GM21825 (cell line): ENCODE results near the gene SH3BGRL2.

ENCODE experiments used
- ATAC-seq: cut with Tn5 transposase; IDR thresholded peaks from one replicate; pipeline ENCODE4 v1.9.1; 2021; ENCODE audit warnings: mild to moderate bottlenecking, moderate library complexity; ENCODE audit not compliant: unreplicated experiment

Gene SH3BGRL2

GRCh38 chr6:79694623-79695343 lies 63.7 kb downstream of the SH3BGRL2 start:
- ATAC-seq = no peak

- no peak for ATAC-seq
These were observed 66.3 kb downstream of the SH3BGRL2 start for GRCh38 chr6:79697430-79697829.

DNA sequence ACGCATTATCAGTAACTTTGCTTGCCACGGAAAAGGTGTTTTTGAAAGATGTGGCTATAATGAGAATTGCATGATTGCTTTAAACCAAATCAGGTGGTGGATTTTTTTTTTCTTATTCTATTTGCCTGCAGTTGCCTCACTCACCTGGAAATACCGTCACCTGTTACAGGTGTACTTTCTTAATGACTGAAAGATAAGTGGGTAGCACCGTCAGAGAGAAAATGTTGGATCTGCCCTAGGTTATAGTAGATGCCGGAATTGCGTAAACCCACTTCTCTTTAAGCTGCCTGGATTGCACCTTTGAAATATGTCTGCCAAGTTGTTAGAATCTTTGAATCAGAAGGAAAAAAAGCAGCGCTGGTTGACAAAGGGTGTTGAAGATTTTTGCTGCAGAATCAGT lies 68.5 kb downstream of the SH3BGRL2 start:
- no peak for ATAC-seq

GRCh38 chr6:79702691-79703090 lies 71.6 kb downstream of the SH3BGRL2 start:
- ATAC-seq = no peak

DNA sequence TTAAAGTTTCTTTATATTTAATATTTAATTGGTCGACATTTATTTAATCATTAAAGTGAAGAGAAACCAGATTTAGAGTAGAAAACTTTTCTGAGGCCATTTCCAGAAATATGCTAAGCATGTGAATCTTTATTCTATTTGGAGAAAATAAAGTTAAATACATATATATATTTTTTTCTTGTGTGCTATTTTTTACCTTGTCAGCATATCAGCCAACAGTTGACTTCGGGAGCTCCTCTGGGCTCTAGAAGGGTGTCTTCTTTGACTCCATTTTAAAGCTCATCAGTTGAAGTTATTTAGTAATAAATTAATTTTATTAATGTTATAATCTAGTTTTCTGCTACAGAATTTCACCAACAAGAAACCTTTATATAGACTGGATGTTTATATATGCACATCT lies 73.1 kb downstream of the SH3BGRL2 start:
- ATAC-seq = no peak

DNA sequence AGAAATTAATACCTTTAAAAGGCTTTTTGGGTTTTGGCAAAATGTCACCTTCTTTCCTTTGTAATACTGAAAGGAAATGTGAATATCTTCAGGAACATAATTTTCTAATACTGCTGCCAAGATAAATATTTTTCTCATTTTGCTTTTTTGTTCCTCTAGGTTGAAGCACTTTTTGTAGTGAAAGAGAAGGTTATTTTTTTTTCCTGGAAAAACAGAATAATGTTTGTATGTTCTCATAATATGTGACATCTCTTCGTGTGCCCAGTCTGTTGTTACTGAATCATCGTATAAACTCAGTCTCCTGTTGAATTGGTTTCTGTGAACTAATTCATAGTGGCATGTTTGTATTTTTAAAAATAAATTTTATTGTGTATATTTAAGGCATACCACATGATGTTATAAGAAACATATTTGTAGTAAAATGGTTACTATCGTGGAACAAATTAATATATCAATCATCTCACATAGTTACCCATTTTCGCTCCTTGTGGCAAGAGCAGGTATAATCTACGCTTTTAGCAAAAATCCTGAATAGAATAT lies 74.4 kb downstream of the SH3BGRL2 start:
- no peak for ATAC-seq

DNA sequence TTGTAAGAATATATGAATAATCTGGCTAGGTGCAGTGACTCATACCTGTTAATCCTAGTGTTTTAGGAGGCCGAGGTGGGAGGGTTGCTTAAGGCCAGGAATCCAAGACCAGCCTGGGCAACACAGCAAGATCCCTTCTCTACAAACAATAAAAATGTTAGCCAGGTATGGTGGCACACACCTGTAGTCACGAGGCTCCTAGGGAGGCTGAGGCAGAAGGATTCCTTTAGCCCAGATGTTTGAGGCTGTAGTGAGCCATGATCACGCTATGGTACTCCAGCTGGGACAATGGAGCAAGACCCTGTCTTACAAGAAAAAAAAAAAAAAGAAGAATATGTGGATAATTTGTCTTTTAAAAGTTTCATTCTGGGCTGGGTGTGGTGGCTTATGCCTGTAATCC lies 75.4 kb downstream of the SH3BGRL2 start:
- no peak for ATAC-seq

DNA sequence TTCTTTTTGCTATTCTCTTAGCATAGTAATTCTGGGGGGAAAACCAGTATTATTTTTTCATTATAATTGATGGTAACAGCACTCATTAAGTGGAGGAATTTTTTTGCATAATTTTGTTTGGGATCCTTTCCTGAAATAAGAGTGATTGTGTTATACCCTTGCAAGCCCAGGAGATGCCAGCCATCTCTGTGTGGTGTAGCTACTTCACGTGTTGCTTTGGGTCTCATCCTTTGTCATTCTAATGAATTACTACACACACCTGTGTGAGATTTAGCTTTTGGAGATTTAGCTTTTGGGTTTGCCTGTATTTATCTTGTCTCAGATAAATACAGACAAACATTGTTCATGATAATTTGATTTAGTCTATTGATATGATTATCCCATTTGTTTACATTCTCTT lies 76.5 kb downstream of the SH3BGRL2 start:
- no peak for ATAC-seq

GRCh38 chr6:79708095-79708791 lies 77.1 kb downstream of the SH3BGRL2 start:
- no peak for ATAC-seq

DNA sequence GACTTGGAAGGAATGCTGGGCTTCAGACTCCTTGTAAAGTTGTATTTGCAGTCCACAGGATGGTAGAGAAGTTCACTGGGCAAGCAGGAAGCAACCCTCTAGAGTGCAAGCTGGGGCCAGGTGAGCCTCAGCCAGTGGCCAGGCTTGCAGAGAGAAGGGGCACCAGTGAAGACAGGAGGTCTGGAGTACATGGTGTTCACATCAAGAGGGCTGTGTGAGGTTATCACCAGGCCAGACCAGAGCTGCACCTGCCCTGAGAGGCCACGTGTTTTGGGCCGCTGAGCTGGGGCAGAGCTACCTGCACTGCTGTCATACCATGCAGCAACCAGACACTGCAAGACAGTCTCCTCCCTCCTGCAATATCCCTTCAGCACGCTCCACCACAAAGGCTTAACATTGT lies 79.0 kb downstream of the SH3BGRL2 start:
- no peak for ATAC-seq

DNA sequence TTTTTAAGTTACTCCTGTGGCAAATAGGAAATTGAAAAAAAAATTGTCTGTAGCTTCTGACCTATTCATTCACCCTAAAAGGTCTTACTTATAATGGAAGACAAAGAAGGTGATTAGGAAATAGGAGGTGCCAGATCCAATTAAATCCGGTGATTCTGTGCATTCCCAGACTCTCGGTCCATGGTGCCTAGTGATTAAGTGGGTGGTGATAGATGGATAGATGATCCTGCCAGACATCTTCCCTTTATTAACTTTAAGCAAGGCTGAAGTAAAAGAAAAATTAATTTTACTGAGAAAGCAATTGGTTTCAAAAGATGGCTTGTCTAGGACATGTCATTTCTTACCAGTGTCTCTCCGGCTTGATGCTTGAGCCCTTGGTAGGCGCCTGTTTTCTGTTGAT lies 80.0 kb downstream of the SH3BGRL2 start:
- ATAC-seq = no peak

DNA sequence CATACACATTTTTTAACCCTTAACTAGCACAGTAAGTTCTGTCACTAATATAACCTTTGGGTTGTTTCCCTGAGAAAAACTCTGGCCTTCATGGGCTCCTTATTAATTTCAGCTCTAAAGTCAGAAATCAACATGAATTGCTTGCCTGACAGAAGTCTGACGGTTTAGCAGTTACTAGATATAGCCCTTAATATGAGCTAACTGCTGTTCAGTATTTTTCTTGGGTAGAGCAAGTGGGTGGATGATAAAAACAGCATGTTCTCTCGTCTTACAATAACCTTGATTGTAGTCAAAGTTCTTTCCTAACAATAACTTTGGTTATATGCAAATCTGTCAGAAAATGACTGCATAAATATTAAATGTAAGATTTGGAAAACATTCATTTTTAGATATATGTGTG lies 81.0 kb downstream of the SH3BGRL2 start:
- ATAC-seq = no peak

GRCh38 chr6:79712616-79713135 lies 81.5 kb downstream of the SH3BGRL2 start:
- no peak for ATAC-seq

- peak; percentile 70 for ATAC-seq
These were observed 82.7 kb downstream of the SH3BGRL2 start for GRCh38 chr6:79713701-79714322.

DNA sequence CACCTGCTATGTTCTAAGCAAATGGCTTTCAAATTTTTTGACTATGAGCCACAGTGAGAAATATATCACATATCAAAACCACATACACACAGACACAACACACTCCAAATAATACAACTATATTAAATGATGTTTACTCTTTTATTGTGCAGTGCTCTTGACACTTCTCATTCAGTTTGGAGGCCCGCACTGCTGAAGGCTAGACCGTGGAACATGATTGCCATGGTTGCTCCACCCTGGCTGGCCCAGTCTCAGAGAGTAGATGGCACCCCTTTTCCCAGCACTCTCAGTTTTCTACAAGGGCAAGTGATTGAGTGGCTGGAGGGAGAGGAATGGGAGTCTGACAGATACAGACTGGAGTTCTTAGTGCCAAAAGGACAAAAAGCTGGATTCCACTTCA lies 86.9 kb downstream of the SH3BGRL2 start:
- no peak for ATAC-seq

GRCh38 chr6:79718509-79719247 lies 87.5 kb downstream of the SH3BGRL2 start:
- no peak for ATAC-seq

DNA sequence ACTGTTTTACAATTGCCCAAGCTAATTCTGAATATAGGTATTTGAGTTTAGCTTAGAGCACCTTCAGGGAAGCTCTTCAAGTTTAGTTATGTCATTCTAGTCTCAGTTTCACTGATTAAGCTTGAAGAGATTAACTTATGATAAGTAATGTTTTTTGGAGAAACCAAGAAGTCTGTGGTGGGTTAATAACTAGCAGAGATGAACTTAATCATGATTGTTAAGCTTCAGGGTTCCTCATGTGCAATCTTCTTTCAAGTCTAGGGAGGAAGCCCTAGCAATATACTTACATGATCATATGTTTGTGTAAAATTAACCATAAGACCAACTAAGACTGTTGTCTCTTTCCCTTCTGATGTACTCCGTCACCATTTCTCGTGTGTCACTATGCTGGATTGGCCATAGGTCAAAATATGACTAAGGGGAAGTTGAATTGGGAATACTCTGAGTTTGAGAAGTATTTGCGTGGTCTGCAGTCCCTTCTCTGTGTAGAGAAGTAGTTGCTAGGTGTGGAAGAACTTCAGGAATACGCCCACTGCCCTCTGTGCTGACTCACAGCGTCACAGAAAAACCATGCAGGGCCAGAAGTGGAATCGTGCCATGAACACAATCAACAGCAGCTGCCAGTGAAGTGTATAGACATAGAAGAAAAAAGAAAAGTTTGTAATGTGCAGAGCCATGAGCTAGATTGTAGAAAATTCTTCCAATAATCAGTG lies 88.3 kb downstream of the SH3BGRL2 start:
- no peak for ATAC-seq

DNA sequence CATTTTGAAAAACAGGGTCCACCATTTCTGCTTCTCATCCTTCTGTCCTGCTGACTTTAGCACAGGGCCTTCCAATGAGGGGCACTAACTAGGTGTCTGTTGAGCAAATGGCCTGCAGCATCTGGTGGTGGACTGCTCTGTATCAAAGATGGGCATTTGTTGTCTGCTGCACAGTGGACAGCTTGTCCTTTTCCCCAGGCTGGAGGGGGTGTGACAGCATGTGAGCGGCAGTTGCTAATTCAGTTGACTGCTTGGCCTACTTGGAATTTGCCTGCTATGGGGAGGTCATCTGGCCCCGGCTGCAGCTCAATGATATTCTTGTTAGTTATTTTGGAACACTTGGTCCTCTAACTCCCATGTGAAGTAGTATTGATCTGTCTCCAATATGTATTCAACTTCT lies 93.7 kb downstream of the SH3BGRL2 start:
- no peak for ATAC-seq

- ATAC-seq = no peak
These were observed 100.3 kb downstream of the SH3BGRL2 start for GRCh38 chr6:79731471-79731870.

GRCh38 chr6:79733388-79733787 lies 102.3 kb downstream of the SH3BGRL2 start:
- ATAC-seq = no peak
